Colonic mucosa (tissue), 4 donors: Measurements from ENCODE around the gene ATP2A3. TPM values are rescaled to one million over a fixed set of nuclear protein-coding genes. Genes with fewer than 3 reads are reported as not detected.

Experiments used
- DNase-seq: peaks from one replicate; pipeline ENCODE4 v3.0.0-alpha.2; 2020
- H3K27ac ChIP-seq: fragments of 200-600 bp; one replicate; pipeline ENCODE4 v1.8.0; 2021
- H3K27me3 ChIP-seq: fragments of 200-600 bp; one replicate; pipeline ENCODE4 v1.8.0; 2021
- H3K36me3 ChIP-seq: fragments of 200-600 bp; one replicate; pipeline ENCODE4 v1.8.0; 2021
- H3K4me1 ChIP-seq: fragments of 200-600 bp; one replicate; pipeline ENCODE4 v1.8.0; 2021; ENCODE audit warnings: mild to moderate bottlenecking
- H3K4me3 ChIP-seq: fragments of 200-600 bp; one replicate; pipeline ENCODE4 v1.8.0; 2021
- H3K9ac ChIP-seq, 2 donors: one replicate each; pipeline ENCODE4 v1.7.0; 2013; ENCODE audit warnings: control low read depth in 2 of 2, low read depth in 2 of 2, low read length in 2 of 2
- H3K9me3 ChIP-seq: fragments of 200-600 bp; one replicate; pipeline ENCODE4 v1.8.0; 2021
- intact Hi-C: fragments of 100-400 bp; cut with DNase I; formaldehyde crosslinking; loops from one replicate; pipeline ENCODE4 v1.14.1; 2022
- total RNA-seq, 2 donors: library from RNA; stranded (reverse); fragmentation: NEBNext Ultra II Directional in 1 of 2; extraction: Animal tissue kit (Norgen Biotek cat#: 25700) in 1 of 2; gene quantifications; one replicate each; pipeline ENCODE4 v1.2.1, GENCODE V29; 2021
- TF ChIP-seq, protein P1 (sequence below): fragments of 200-600 bp; IDR thresholded peaks from one replicate; pipeline ENCODE4 v1.8.0; 2022; ENCODE audit warnings: antibody characterized with exemption, mild to moderate bottlenecking
- donor health status: healthy.
- donor health status: DM: no; HTN: no; CAD: no.
- donor health status: DM: no; HTN: no; CAD: no.

Gene ATP2A3
- total RNA-seq, 2 donors from 2014 or later, result 197 to 308 TPM

DNA sequence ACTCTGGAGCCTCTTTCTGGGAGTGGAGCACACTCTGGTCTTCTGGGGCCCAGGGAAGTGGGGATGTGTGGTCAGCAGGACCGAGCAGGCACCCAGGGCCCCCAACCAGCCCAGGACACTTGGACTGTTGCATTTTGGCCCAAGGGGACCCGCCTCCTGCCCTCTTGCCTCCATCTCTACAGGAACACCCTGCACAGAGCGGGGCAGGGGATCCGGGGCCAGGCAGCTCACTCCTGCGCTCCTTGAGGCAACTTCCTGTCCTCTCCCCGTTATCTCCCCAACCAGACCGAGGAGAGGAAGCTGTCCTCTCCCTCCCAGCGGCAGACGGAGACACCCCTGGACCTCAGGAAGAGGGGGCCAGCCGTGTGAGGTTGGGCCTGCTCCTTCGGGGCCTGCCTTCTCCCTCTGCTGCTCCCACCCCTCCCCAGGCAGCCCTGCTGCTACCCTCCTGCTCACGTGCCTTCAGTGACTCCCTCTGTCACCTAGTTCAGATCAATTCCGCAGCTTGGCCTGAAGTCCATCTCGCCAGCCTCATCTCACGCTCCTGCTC lies 10.0 kb upstream of the ATP2A3 start:
- peaks cover 23% of the 10 kb centered on the region for H3K4me1 ChIP-seq
- TF ChIP-seq, protein P1, sequence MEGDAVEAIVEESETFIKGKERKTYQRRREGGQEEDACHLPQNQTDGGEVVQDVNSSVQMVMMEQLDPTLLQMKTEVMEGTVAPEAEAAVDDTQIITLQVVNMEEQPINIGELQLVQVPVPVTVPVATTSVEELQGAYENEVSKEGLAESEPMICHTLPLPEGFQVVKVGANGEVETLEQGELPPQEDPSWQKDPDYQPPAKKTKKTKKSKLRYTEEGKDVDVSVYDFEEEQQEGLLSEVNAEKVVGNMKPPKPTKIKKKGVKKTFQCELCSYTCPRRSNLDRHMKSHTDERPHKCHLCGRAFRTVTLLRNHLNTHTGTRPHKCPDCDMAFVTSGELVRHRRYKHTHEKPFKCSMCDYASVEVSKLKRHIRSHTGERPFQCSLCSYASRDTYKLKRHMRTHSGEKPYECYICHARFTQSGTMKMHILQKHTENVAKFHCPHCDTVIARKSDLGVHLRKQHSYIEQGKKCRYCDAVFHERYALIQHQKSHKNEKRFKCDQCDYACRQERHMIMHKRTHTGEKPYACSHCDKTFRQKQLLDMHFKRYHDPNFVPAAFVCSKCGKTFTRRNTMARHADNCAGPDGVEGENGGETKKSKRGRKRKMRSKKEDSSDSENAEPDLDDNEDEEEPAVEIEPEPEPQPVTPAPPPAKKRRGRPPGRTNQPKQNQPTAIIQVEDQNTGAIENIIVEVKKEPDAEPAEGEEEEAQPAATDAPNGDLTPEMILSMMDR, result no peak
- H3K4me3 ChIP-seq, result no peak overlapping the region
- H3K27me3 ChIP-seq, result no peaks in the 10 kb centered on the region
- no peak overlapping the region for H3K27ac ChIP-seq
- intact Hi-C loops, result no loop called here
- no peaks in the 10 kb centered on the region for H3K36me3 ChIP-seq
- H3K9ac ChIP-seq, result no peak overlapping the region
- no peaks in the 10 kb centered on the region for H3K9me3 ChIP-seq
- DNase-seq, result no peak

DNA sequence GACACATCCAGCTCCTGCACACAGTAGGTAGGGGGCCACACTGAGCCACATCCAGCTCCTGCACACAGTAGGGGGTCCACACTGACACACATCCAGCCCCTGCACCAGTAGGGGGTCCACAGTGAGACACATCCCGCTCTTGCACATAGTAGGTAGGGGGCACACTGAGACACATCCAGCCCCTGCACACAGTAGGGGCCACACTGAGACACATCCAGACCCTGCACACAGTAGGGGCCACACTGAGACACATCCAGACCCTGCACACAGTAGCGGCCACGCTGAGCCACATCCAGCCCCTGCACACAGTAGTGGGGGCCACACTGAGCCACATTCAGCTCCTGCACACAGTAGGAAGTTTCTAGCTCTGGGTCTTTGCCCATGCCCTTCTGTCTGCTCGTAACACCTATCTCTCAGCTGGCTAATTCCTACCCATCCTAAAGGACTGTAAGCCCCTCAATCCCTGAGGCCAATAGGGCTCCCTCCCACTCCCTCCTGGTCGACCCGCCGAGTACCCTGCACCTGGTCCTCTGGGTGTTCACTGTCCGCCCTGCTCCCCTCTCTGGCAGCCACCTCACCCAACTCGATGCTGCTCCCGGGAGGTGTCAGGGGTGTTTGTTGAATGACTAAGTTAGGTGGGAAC lies 9.4 kb upstream of the ATP2A3 start:
- intact Hi-C loops, result no loop called here
- Histone ChIP-seq H3K9ac (no peak overlapping the region), H3K4me1 (peaks cover 22% of the 10 kb centered on the region), H3K36me3 (no peaks in the 10 kb centered on the region), H3K27me3 (no peaks in the 10 kb centered on the region), H3K27ac (no peak overlapping the region), H3K9me3 (no peaks in the 10 kb centered on the region), H3K4me3 (no peak overlapping the region)
- no peak for DNase-seq
- TF ChIP-seq, protein P1, result no peak

DNA sequence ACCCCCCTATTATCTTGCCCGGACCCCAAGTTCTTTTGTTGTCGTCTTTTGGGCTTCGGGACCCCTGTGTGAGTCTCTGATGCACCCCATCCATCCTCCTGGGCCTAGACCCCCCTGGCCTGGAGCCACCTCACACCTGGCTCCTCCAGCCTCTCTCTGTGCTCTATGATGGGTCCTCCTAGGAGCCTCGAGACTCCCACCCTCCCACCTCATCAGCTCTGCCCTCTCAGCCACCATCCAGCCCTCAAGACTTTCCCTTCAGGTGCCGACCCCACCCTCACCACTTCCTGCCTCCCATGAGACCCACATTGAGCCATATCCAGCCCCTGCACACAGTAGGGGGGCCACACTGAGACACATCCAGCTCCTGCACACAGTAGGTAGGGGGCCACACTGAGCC lies 8.7 kb upstream of the ATP2A3 start:
- H3K9me3 ChIP-seq, result no peaks in the 10 kb centered on the region
- no peak overlapping the region for H3K9ac ChIP-seq
- no peaks in the 10 kb centered on the region for H3K36me3 ChIP-seq
- no peak overlapping the region for H3K27ac ChIP-seq
- no peak for DNase-seq
- intact Hi-C loops, result no loop called here
- no peaks in the 10 kb centered on the region for H3K27me3 ChIP-seq
- peaks cover 15% of the 10 kb centered on the region for H3K4me1 ChIP-seq
- no peak overlapping the region for H3K4me3 ChIP-seq
- TF ChIP-seq, protein P1, result no peak

DNA sequence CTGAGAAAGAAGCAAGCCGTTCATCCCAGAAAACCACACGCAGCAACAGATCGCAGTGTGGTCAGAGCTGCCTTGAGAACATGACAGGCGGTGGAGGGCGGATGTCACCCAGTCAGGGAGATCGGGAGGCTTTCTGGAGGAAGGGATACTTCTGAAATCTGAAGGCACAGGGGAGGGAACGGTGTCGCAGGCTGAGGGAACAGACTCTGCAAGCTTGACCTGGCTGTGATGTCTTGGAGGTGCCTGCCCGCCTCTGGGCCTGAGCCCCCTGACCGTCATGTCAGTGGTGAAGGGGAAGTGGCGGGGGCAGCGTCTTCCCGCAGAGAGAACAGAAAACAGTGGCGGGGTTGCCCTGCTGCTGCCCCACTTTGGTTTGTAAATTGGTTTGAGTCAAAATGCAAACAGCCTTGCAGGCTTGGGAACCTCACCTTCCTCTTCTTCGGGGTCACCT lies 8.1 kb upstream of the ATP2A3 start:
- TF ChIP-seq, protein P1, result no peak
- Histone ChIP-seq H3K36me3 (no peaks in the 10 kb centered on the region), H3K4me3 (no peak overlapping the region), H3K9me3 (no peaks in the 10 kb centered on the region), H3K27ac (no peak overlapping the region), H3K4me1 (peaks cover 15% of the 10 kb centered on the region), H3K9ac (no peak overlapping the region), H3K27me3 (no peaks in the 10 kb centered on the region)
- intact Hi-C loops, result no loop called here
- no peak for DNase-seq

DNA sequence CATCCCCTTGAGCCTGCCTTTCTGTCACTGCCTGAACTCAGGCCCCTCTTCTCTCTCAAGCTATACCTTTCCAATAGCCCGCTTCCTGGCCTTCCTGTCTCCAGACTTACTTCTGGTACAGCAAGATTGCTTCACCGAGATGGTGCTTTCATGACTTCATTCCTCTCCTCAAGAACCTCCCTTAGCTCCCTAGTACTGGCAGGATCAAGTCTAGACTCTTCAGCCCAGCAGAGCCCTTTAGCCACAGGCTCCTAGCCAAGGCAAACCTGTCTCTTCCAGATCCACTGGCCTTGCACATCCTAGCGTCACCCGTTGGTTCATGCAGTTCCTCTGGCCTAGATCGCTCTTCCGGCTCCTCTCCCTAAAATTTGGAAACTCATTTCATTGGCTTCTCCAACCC lies 6.4 kb upstream of the ATP2A3 start:
- no peak for DNase-seq
- intact Hi-C loops, result no loop called here
- H3K4me3 ChIP-seq, result no peak overlapping the region
- H3K27me3 ChIP-seq, result no peaks in the 10 kb centered on the region
- peaks cover 10% of the 10 kb centered on the region for H3K4me1 ChIP-seq
- no peaks in the 10 kb centered on the region for H3K9me3 ChIP-seq
- TF ChIP-seq, protein P1, result no peak
- H3K36me3 ChIP-seq, result no peaks in the 10 kb centered on the region
- no peak overlapping the region for H3K27ac ChIP-seq
- no peak overlapping the region for H3K9ac ChIP-seq
